ENCODE data around the gene TUBA4A. TPM values are rescaled to one million over a fixed set of nuclear protein-coding genes. Genes with fewer than 3 reads are reported as not detected.

Gene TUBA4A
- total RNA-seq, 1 experiment from 2014 or later = 40.8 TPM

- TF ChIP-seq PRDM15 (CRISPR knock-in tag; IDR thresholded peaks at IDR 0.05) = no peak
- TF ChIP-seq SMAD3 (CRISPR knock-in tag; IDR thresholded peaks at IDR 0.05; ENCODE audit: borderline replicate concordance) = no peak
- no peak for TF ChIP-seq JUN (CRISPR knock-in tag; IDR thresholded peaks at IDR 0.05)
- TF ChIP-seq ZNF219 (CRISPR knock-in tag; IDR thresholded peaks at IDR 0.05; ENCODE audit: borderline replicate concordance) = no peak
- TF ChIP-seq ZNF121 (CRISPR knock-in tag; IDR thresholded peaks at IDR 0.05) = 0 out of 2 replicates have a peak, but pooled peaks have one; percentile 14
- no peak for TF ChIP-seq ZNF232 (CRISPR knock-in tag; IDR thresholded peaks at IDR 0.05)
- no peak for TF ChIP-seq MXD4 (CRISPR knock-in tag; IDR thresholded peaks at IDR 0.05; ENCODE audit: borderline replicate concordance)
- TF ChIP-seq ZBTB21 (CRISPR knock-in tag; IDR thresholded peaks at IDR 0.05; ENCODE audit: borderline replicate concordance) = 0 out of 2 replicates have a peak, but pooled peaks have one; percentile 87
Observed at GRCh38 chr2:219279916-219280516, 26.3 kb upstream of the TUBA4A start (continued).

GRCh38 chr2:219279151-219279915 is 25.6 kb upstream of the TUBA4A start, which contains the start of gene DNAJB2:
Gene DNAJB2, plus strand, starts transcription at chr2:219279366. Its CDS starts 468 bp downstream, at chr2:219279834.
- no peaks in the 10 kb centered on the region for H3K9me3 Mint-ChIP-seq
- peaks cover 4% of the 10 kb centered on the region; the same call in 1 of the 2 replicates for H3K27me3 Mint-ChIP-seq (ENCODE audit: low read depth)
- peak; percentile 81 for ATAC-seq
- H3K4me1 Mint-ChIP-seq = peaks cover 31% of the 10 kb centered on the region
- H3K4me3 Mint-ChIP-seq = peak within 1 kb of the TSS; percentile 88
- H3K36me3 Mint-ChIP-seq = peaks cover 6% of the 10 kb centered on the region; the same call in 1 of the 2 replicates
- ChIA-PET POLR2A (interaction anchor here (1.2 to 3.0 kb wide), 7 partner anchors 16 to 219 kb away, joined by 4 to 21 read pairs (median 7); partner anchors contain the start of genes ABCB6, ANKZF1, ATG9A and GLB1L), CTCF (interaction anchor here (0.6 to 6.5 kb wide), 17 partner anchors 9 to 278 kb away, joined by 3 to 158 read pairs (median 4); partner anchors contain the start of genes GLB1L, STK16 and TUBA4A)
- peak within 1 kb of the TSS; percentile 96 for H3K27ac Mint-ChIP-seq
- peak; percentile 97 for DNase-seq (ENCODE audit: low spot score)
- TF ChIP-seq ZNF396 (CRISPR knock-in tag; IDR thresholded peaks at IDR 0.05; ENCODE audit: borderline replicate concordance) (no peak), RELA (CRISPR knock-in tag; IDR thresholded peaks at IDR 0.05; ENCODE audit: borderline replicate concordance) (no peak; the same call in 1 of the 2 replicates), ZNF281 (CRISPR knock-in tag; IDR thresholded peaks at IDR 0.05) (0 out of 2 replicates have a peak, but pooled peaks have one; percentile 55), ZNF219 (CRISPR knock-in tag; IDR thresholded peaks at IDR 0.05; ENCODE audit: borderline replicate concordance) (no peak), CBFB (CRISPR knock-in tag; IDR thresholded peaks at IDR 0.05; ENCODE audit: low read depth) (no peak), FOXJ3 (CRISPR knock-in tag; IDR thresholded peaks at IDR 0.05; ENCODE audit: borderline replicate concordance) (no peak), ZNF512 (CRISPR knock-in tag; IDR thresholded peaks at IDR 0.05; ENCODE audit: borderline replicate concordance) (no peak), ZNF425 (CRISPR knock-in tag; conservative IDR thresholded peaks at IDR 0.05) (no peak), ESRRA (CRISPR knock-in tag; IDR thresholded peaks at IDR 0.05; ENCODE audit: borderline replicate concordance) (no peak), IRF1 (CRISPR knock-in tag; IDR thresholded peaks at IDR 0.05) (no peak), ZNF317 (CRISPR knock-in tag; IDR thresholded peaks at IDR 0.05; ENCODE audit: borderline replicate concordance, low read depth) (0 out of 2 replicates have a peak, but pooled peaks have one; percentile 34), ZNF138 (CRISPR knock-in tag; conservative IDR thresholded peaks at IDR 0.05) (no peak), EMX1 (CRISPR knock-in tag; IDR thresholded peaks at IDR 0.05) (no peak), TCF7 (CRISPR knock-in tag; IDR thresholded peaks at IDR 0.05; ENCODE audit: low read depth) (no peak), ELF4 (CRISPR knock-in tag; IDR thresholded peaks at IDR 0.05; ENCODE audit: low read depth) (no peak), TEAD1 (CRISPR knock-in tag; IDR thresholded peaks at IDR 0.05) (peak; percentile 42; the same call in 1 of the 2 replicates)

Data from WTC11 (cell line).